ENCODE data around the gene FA2H.
"Not testable (repeated sequence)": the region's sequence is repeated elsewhere in the genome, so short reads cannot be mapped to it uniquely, and the experiment has no call there.

Gene FA2H

GRCh38 chr16:74769586-74770190, 4.9 kb downstream of the FA2H start:
- DNase-seq, result no peak

- DNase-seq, result no peak
Observed at GRCh38 chr16:74768239-74768638, 6.4 kb downstream of the FA2H start.

GRCh38 chr16:74767749-74768148, 6.9 kb downstream of the FA2H start:
- no peak for DNase-seq

GRCh38 chr16:74766729-74767128, 7.9 kb downstream of the FA2H start:
- no peak for DNase-seq

GRCh38 chr16:74764184-74764583, 10.4 kb downstream of the FA2H start:
- DNase-seq, result not testable (repeated sequence)

GRCh38 chr16:74761665-74762064, 13.0 kb downstream of the FA2H start:
- DNase-seq, result no peak

GRCh38 chr16:74760007-74760767, 14.4 kb downstream of the FA2H start:
- DNase-seq, result no peak

- no peak for DNase-seq
Observed at GRCh38 chr16:74759564-74759963, 15.1 kb downstream of the FA2H start.

- DNase-seq, result no peak
Observed at GRCh38 chr16:74758801-74759200, 15.8 kb downstream of the FA2H start.

GRCh38 chr16:74757349-74757748, 17.3 kb downstream of the FA2H start:
- no peak for DNase-seq

- DNase-seq, result no peak
Observed at GRCh38 chr16:74756203-74756602, 18.4 kb downstream of the FA2H start.

GRCh38 chr16:74753180-74753579, 21.4 kb downstream of the FA2H start:
- no peak for DNase-seq

- DNase-seq, result no peak
Observed at GRCh38 chr16:74752756-74753155, 21.9 kb downstream of the FA2H start.

- no peak for DNase-seq
Observed at GRCh38 chr16:74752258-74752657, 22.4 kb downstream of the FA2H start.

- DNase-seq, result no peak
Observed at GRCh38 chr16:74751658-74752057, 23.0 kb downstream of the FA2H start.

- no peak for DNase-seq
Observed at GRCh38 chr16:74749291-74750055, 25.1 kb downstream of the FA2H start.

GRCh38 chr16:74748616-74749026, 26.0 kb downstream of the FA2H start:
- DNase-seq, result no peak

- DNase-seq, result no peak
Observed at GRCh38 chr16:74747716-74748615, 26.7 kb downstream of the FA2H start.

- DNase-seq, result no peak
Observed at GRCh38 chr16:74745926-74746325, 28.7 kb downstream of the FA2H start.

GRCh38 chr16:74745109-74745615, 29.5 kb downstream of the FA2H start:
- no peak for DNase-seq

- no peak for DNase-seq
Observed at GRCh38 chr16:74744566-74744965, 30.1 kb downstream of the FA2H start.

GRCh38 chr16:74743668-74744299, 30.8 kb downstream of the FA2H start:
- no peak for DNase-seq
